Measurements from ENCODE around the gene EGR1. TPM values are rescaled to one million over a fixed set of nuclear protein-coding genes. Genes with fewer than 3 reads are reported as not detected.

Gene EGR1
- total and polyA plus RNA-seq, 4 donors: 1.4 to 88.7 (median 13.1) TPM

DNA sequence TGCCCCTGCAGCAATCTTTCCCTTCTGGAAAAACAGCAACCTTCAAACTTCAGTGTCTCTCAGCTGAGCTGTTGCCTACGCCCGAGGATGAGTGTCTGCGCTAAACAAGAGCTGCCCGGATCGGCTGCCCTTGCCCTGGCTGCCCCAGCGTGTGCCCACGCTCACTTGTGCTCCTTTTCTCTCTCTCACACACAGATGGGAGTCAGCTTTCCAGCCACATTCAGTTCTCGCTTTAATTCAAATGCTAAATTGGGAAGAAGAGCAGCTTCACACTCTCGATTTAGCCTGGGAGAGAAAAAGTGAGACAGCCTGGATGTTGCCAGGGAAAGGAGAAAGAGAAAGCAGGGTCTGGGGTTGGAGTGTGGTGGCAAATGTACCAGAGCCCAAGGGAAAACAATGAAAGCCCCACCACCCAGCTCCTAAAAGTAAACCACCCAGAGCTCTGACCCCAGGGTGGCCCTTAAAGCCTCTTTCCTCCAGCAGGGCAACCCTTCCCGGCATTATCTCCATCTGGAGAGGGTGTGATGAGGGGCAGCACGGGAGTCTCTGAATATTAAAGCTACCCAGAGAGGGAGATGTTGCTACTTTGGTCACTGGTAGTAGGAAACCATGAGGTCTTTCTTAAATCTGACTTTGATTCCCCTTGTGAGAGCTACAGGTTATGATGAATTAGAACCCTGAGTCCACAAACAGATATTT is 9.9 kb upstream of the EGR1 start:
- TF ChIP-seq, protein P1, sequence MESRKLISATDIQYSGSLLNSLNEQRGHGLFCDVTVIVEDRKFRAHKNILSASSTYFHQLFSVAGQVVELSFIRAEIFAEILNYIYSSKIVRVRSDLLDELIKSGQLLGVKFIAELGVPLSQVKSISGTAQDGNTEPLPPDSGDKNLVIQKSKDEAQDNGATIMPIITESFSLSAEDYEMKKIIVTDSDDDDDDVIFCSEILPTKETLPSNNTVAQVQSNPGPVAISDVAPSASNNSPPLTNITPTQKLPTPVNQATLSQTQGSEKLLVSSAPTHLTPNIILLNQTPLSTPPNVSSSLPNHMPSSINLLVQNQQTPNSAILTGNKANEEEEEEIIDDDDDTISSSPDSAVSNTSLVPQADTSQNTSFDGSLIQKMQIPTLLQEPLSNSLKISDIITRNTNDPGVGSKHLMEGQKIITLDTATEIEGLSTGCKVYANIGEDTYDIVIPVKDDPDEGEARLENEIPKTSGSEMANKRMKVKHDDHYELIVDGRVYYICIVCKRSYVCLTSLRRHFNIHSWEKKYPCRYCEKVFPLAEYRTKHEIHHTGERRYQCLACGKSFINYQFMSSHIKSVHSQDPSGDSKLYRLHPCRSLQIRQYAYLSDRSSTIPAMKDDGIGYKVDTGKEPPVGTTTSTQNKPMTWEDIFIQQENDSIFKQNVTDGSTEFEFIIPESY (IDR thresholded peaks at IDR 0.05): no peak
- TF ChIP-seq HNF4A (conservative IDR thresholded peaks at IDR 0.05) (no peak), TAF1 (conservative IDR thresholded peaks at IDR 0.05) (no peak), FOXA1 (IDR thresholded peaks at IDR 0.05) (no peak), NR2F2 (IDR thresholded peaks at IDR 0.05) (no peak), HNF4G (IDR thresholded peaks at IDR 0.05) (no peak), YY1 (IDR thresholded peaks at IDR 0.05) (no peak), FOXA2 (IDR thresholded peaks at IDR 0.05) (no peak), RAD21 (IDR thresholded peaks at IDR 0.05) (no peak), RXRA (IDR thresholded peaks at IDR 0.05) (no peak)
- TF ChIP-seq, protein P2, sequence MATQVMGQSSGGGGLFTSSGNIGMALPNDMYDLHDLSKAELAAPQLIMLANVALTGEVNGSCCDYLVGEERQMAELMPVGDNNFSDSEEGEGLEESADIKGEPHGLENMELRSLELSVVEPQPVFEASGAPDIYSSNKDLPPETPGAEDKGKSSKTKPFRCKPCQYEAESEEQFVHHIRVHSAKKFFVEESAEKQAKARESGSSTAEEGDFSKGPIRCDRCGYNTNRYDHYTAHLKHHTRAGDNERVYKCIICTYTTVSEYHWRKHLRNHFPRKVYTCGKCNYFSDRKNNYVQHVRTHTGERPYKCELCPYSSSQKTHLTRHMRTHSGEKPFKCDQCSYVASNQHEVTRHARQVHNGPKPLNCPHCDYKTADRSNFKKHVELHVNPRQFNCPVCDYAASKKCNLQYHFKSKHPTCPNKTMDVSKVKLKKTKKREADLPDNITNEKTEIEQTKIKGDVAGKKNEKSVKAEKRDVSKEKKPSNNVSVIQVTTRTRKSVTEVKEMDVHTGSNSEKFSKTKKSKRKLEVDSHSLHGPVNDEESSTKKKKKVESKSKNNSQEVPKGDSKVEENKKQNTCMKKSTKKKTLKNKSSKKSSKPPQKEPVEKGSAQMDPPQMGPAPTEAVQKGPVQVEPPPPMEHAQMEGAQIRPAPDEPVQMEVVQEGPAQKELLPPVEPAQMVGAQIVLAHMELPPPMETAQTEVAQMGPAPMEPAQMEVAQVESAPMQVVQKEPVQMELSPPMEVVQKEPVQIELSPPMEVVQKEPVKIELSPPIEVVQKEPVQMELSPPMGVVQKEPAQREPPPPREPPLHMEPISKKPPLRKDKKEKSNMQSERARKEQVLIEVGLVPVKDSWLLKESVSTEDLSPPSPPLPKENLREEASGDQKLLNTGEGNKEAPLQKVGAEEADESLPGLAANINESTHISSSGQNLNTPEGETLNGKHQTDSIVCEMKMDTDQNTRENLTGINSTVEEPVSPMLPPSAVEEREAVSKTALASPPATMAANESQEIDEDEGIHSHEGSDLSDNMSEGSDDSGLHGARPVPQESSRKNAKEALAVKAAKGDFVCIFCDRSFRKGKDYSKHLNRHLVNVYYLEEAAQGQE (IDR thresholded peaks at IDR 0.05): no peak
- TF ChIP-seq, protein P3, sequence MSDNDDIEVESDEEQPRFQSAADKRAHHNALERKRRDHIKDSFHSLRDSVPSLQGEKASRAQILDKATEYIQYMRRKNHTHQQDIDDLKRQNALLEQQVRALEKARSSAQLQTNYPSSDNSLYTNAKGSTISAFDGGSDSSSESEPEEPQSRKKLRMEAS (IDR thresholded peaks at IDR 0.05): no peak
- TF ChIP-seq, protein P4, sequence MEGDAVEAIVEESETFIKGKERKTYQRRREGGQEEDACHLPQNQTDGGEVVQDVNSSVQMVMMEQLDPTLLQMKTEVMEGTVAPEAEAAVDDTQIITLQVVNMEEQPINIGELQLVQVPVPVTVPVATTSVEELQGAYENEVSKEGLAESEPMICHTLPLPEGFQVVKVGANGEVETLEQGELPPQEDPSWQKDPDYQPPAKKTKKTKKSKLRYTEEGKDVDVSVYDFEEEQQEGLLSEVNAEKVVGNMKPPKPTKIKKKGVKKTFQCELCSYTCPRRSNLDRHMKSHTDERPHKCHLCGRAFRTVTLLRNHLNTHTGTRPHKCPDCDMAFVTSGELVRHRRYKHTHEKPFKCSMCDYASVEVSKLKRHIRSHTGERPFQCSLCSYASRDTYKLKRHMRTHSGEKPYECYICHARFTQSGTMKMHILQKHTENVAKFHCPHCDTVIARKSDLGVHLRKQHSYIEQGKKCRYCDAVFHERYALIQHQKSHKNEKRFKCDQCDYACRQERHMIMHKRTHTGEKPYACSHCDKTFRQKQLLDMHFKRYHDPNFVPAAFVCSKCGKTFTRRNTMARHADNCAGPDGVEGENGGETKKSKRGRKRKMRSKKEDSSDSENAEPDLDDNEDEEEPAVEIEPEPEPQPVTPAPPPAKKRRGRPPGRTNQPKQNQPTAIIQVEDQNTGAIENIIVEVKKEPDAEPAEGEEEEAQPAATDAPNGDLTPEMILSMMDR (IDR thresholded peaks at IDR 0.05; ENCODE audit: low read depth, low read length, missing input control): no peak
- TF ChIP-seq, protein P5, sequence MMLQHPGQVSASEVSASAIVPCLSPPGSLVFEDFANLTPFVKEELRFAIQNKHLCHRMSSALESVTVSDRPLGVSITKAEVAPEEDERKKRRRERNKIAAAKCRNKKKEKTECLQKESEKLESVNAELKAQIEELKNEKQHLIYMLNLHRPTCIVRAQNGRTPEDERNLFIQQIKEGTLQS (IDR thresholded peaks at IDR 0.05): no peak
- H3K4me1 ChIP-seq (ENCODE audit: control insufficient read depth in 4 of 4, insufficient read depth in 4 of 4, low read length in 3 of 4): peaks cover 0 to 3% (median 0%) of the 10 kb centered on the region in 4 donors
- no peaks in the 10 kb centered on the region for H3K36me3 ChIP-seq (ENCODE audit: control insufficient read depth in 4 of 4, insufficient read depth in 3 of 4, low read depth in 1 of 4, low read length in 3 of 4)
- 88% methylated on average over 11 of the region's 11 CpGs for WGBS
- H3K9ac ChIP-seq (ENCODE audit: low read depth in 1 of 2, low read length in 2 of 2): no peak overlapping the region
- no peak overlapping the region for H3K4me3 ChIP-seq (ENCODE audit: low read depth in 1 of 3, low read length in 3 of 3)
- no peaks in the 10 kb centered on the region for H3K27me3 ChIP-seq (ENCODE audit: control insufficient read depth in 4 of 4, insufficient read depth in 4 of 4, low read length in 3 of 4)
- no peak for DNase-seq (ENCODE audit: low spot score)
- H3K9me3 ChIP-seq (ENCODE audit: control insufficient read depth in 4 of 4, low read length in 3 of 4): no peaks in the 10 kb centered on the region
- H3K27ac ChIP-seq (ENCODE audit: low read depth in 1 of 2, low read length in 2 of 2): no peak overlapping the region
